ENCODE data around the gene SGO1.

DNA sequence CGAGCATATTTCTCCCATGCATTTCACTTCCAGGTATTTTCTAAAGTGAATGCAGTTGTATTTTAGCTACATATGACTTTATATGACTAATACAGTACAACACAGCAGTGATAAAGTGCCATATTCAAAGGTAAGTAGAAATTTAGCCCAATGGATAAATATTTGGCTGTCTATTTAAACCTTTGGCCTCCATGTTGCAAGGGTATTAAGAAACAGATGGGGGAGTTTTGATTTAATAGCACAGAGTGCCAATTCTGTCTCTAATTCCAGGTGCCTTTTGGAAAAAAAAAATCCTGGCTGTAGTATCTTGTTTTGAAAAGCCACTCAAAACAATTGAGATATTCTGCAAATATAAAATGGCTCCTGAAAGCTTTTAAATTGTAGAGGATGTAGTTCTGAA is 44.9 kb upstream of the SGO1 start:
- TF ChIP-seq, protein P1, sequence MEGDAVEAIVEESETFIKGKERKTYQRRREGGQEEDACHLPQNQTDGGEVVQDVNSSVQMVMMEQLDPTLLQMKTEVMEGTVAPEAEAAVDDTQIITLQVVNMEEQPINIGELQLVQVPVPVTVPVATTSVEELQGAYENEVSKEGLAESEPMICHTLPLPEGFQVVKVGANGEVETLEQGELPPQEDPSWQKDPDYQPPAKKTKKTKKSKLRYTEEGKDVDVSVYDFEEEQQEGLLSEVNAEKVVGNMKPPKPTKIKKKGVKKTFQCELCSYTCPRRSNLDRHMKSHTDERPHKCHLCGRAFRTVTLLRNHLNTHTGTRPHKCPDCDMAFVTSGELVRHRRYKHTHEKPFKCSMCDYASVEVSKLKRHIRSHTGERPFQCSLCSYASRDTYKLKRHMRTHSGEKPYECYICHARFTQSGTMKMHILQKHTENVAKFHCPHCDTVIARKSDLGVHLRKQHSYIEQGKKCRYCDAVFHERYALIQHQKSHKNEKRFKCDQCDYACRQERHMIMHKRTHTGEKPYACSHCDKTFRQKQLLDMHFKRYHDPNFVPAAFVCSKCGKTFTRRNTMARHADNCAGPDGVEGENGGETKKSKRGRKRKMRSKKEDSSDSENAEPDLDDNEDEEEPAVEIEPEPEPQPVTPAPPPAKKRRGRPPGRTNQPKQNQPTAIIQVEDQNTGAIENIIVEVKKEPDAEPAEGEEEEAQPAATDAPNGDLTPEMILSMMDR (IDR thresholded peaks at IDR 0.05) = no peak
- TF ChIP-seq POLR2A (IDR thresholded peaks at IDR 0.05) = no peak
- TF ChIP-seq POLR2AphosphoS5 (IDR thresholded peaks at IDR 0.05) = no peak
- no peak for TF ChIP-seq EP300 (IDR thresholded peaks at IDR 0.05)
